Neural progenitor cell (in vitro differentiated cells): ENCODE measurements around the gene MAF.

ENCODE experiments used
- EZH2 ChIP-seq: fragments of 200-600 bp; sonication (generic); IDR thresholded peaks from 2 replicates; pipeline ENCODE4 v1.6.1; 2017; ENCODE audit warnings: antibody characterized with exemption, mild to moderate bottlenecking, moderate library complexity
- EZH2phosphoT487 ChIP-seq: fragments of 200-600 bp; sonication (generic); IDR thresholded peaks from 2 replicates; pipeline ENCODE4 v1.6.1; 2017; ENCODE audit warnings: antibody characterized with exemption
- TF ChIP-seq, protein P1 (sequence below): fragments of 200-600 bp; sonication (generic); IDR thresholded peaks from 2 replicates; pipeline ENCODE4 v1.5.1; 2017; ENCODE audit warnings: antibody characterized with exemption, mild to moderate bottlenecking

DNA sequence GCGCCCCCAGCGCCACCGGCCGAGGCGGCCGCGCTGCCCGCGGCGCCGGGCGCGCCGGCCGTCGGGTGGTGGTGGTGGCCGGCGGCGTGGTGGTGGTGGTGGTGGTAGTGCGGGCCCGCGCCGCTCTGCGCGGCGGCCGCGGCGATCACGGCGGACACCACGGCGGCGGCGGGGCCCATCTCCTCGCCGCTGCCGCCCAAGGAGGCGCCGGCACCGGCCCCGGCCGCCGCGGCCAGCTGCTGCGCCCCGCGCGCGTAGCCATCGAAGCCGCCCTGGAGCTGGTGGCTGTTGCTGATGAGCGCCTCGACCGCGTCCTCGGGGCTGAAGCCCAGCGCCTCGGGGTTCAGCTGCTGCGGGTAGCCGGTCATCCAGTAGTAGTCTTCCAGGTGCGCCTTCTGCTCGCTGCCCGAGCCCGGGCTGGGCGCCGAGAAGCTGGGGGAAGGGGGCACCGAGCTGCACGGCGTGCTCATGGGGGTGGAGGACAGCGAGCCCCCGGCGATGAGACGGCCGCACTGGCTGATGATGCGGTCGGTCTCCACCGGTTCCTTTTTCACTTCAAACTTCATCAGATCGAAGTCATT lies 1.2 kb downstream of the MAF start:
- peak; percentile 43 for TF ChIP-seq EZH2
- TF ChIP-seq, protein P1, sequence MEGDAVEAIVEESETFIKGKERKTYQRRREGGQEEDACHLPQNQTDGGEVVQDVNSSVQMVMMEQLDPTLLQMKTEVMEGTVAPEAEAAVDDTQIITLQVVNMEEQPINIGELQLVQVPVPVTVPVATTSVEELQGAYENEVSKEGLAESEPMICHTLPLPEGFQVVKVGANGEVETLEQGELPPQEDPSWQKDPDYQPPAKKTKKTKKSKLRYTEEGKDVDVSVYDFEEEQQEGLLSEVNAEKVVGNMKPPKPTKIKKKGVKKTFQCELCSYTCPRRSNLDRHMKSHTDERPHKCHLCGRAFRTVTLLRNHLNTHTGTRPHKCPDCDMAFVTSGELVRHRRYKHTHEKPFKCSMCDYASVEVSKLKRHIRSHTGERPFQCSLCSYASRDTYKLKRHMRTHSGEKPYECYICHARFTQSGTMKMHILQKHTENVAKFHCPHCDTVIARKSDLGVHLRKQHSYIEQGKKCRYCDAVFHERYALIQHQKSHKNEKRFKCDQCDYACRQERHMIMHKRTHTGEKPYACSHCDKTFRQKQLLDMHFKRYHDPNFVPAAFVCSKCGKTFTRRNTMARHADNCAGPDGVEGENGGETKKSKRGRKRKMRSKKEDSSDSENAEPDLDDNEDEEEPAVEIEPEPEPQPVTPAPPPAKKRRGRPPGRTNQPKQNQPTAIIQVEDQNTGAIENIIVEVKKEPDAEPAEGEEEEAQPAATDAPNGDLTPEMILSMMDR: no peak
- no peak for TF ChIP-seq EZH2phosphoT487
